Smooth muscle cell of bladder (primary cell): ENCODE results near the gene EPS8L2. TPM values are rescaled to one million over a fixed set of nuclear protein-coding genes. Genes with fewer than 3 reads are reported as not detected.

Experiments used
- total RNA-seq: library from RNA; depleted of rRNA; stranded (reverse); fragments of >200 nt; gene quantifications from 2 replicates; pipeline ENCODE4 v1.2.3, GENCODE V29; 2014

The EPS8L2 gene
- total RNA-seq: 33.9 and 35.4 TPM in 2 replicates

GRCh38 chr11:705646-706438, at the start of gene EPS8L2:
Gene EPS8L2, plus strand, starts transcription at chr11:706231. Its CDS starts 3,177 bp downstream, at chr11:709408.

GRCh38 chr11:694563-695287, 11.3 kb upstream of the EPS8L2 start, which contains the start of gene DEAF1:
Gene DEAF1, minus strand, starts transcription at chr11:695222. Its CDS starts 175 bp downstream, at chr11:695047.

GRCh38 chr11:695538-696248, 10.3 kb upstream of the EPS8L2 start, which contains the start of gene TMEM80:
Gene TMEM80, plus strand, starts transcription at chr11:695816. Its CDS starts 12 bp downstream, at chr11:695828.

GRCh38 chr11:747158-748006, 41.4 kb downstream of the EPS8L2 start, which contains the start of gene TALDO1:
Gene TALDO1, plus strand, starts transcription at chr11:747464. Its CDS starts 18 bp downstream, at chr11:747482.

Other genes starting within 250 kb of the EPS8L2 start
- gene RNH1, start 199.0 kb upstream of the EPS8L2 start, total RNA-seq: 296 and 361 TPM in 2 replicates
- 66.3 and 70.2 TPM in 2 replicates for gene HRAS, start 170.7 kb upstream of the EPS8L2 start, total RNA-seq
- 0.55 and 0.85 TPM in 2 replicates for gene LRRC56, start 168.7 kb upstream of the EPS8L2 start, total RNA-seq
- gene LMNTD2, start 145.5 kb upstream of the EPS8L2 start, total RNA-seq: 0.28 TPM in 2 replicates
- 2.5 and 2.7 TPM in 2 replicates for gene RASSF7, start 145.3 kb upstream of the EPS8L2 start, total RNA-seq
- gene PHRF1, start 129.8 kb upstream of the EPS8L2 start, total RNA-seq: 17.6 and 24.8 TPM in 2 replicates
- gene IRF7, start 90.3 kb upstream of the EPS8L2 start, total RNA-seq: 5.7 and 6.0 TPM in 2 replicates
- gene CDHR5, start 81.3 kb upstream of the EPS8L2 start, total RNA-seq: not detected in 2 replicates
- gene SCT, start 79.0 kb upstream of the EPS8L2 start, total RNA-seq: not detected in 2 replicates
- gene DRD4, start 69.0 kb upstream of the EPS8L2 start, total RNA-seq: 0.18 TPM in 1 of 2 replicates, not detected in the other
- 21.2 and 31.3 TPM in 2 replicates for gene DEAF1, start 11.0 kb upstream of the EPS8L2 start, total RNA-seq
- 11.9 and 12.1 TPM in 2 replicates for gene TMEM80, start 10.4 kb upstream of the EPS8L2 start, total RNA-seq
- 228 and 306 TPM in 2 replicates for gene TALDO1, start 41.2 kb downstream of the EPS8L2 start, total RNA-seq
- gene GATD1, start 71.3 kb downstream of the EPS8L2 start, total RNA-seq: 16.4 and 17.9 TPM in 2 replicates
- gene CEND1, start 83.9 kb downstream of the EPS8L2 start, total RNA-seq: 0.28 and 0.85 TPM in 2 replicates
- 6.5 and 12.3 TPM in 2 replicates for gene SLC25A22, start 92.0 kb downstream of the EPS8L2 start, total RNA-seq
- gene PIDD1, start 99.0 kb downstream of the EPS8L2 start, total RNA-seq: 4.4 and 9.2 TPM in 2 replicates
- gene RPLP2, start 103.7 kb downstream of the EPS8L2 start, total RNA-seq: 394 and 414 TPM in 2 replicates
- gene PNPLA2, start 112.7 kb downstream of the EPS8L2 start, total RNA-seq: 17.2 and 21.4 TPM in 2 replicates
- gene CRACR2B, start 121.7 kb downstream of the EPS8L2 start, total RNA-seq: 0.14 and 0.65 TPM in 2 replicates
- 455 and 613 TPM in 2 replicates for gene CD151, start 126.7 kb downstream of the EPS8L2 start, total RNA-seq
- gene POLR2L, start 136.3 kb downstream of the EPS8L2 start, total RNA-seq: 239 and 265 TPM in 2 replicates
- gene TSPAN4, start 136.6 kb downstream of the EPS8L2 start, total RNA-seq: 134 and 155 TPM in 2 replicates
- 40.4 and 56.2 TPM in 2 replicates for gene CHID1, start 204.6 kb downstream of the EPS8L2 start, total RNA-seq
- gene AP2A2, start 219.6 kb downstream of the EPS8L2 start, total RNA-seq: 16.9 and 20.8 TPM in 2 replicates